Mammary epithelial cell (primary cell): ENCODE measurements around the gene ITGB6.

Experiments used
- EZH2 ChIP-seq: IDR thresholded peaks from 2 replicates; pipeline ENCODE4 v1.6.1; 2012; ENCODE audit warnings: low read length, inconsistent platforms, borderline replicate concordance
- TF ChIP-seq, protein P1 (sequence below), 2 donors: IDR thresholded peaks in 1 of 2; conservative IDR thresholded peaks in 1 of 2; 2 replicates each; pipeline ENCODE4 v1.5.1; 2011 to 2012; ENCODE audit warnings: inconsistent platforms in 2 of 2, low read length in 2 of 2, mild to moderate bottlenecking in 2 of 2, control low read depth in 1 of 2, low read depth in 1 of 2; ENCODE audit not compliant: insufficient read depth in 1 of 2; ENCODE audit errors: extremely low read depth in 1 of 2

- TF ChIP-seq, protein P1, sequence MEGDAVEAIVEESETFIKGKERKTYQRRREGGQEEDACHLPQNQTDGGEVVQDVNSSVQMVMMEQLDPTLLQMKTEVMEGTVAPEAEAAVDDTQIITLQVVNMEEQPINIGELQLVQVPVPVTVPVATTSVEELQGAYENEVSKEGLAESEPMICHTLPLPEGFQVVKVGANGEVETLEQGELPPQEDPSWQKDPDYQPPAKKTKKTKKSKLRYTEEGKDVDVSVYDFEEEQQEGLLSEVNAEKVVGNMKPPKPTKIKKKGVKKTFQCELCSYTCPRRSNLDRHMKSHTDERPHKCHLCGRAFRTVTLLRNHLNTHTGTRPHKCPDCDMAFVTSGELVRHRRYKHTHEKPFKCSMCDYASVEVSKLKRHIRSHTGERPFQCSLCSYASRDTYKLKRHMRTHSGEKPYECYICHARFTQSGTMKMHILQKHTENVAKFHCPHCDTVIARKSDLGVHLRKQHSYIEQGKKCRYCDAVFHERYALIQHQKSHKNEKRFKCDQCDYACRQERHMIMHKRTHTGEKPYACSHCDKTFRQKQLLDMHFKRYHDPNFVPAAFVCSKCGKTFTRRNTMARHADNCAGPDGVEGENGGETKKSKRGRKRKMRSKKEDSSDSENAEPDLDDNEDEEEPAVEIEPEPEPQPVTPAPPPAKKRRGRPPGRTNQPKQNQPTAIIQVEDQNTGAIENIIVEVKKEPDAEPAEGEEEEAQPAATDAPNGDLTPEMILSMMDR (conservative IDR thresholded peaks at IDR 0.05 in 1 of 2, IDR thresholded peaks at IDR 0.05 in 1 of 2; ENCODE audit: extremely low read depth in 1 of 2, insufficient read depth in 1 of 2, low read depth in 1 of 2, low read length in 2 of 2) = no peak
- no peak for TF ChIP-seq EZH2
Measured at GRCh38 chr2:160141912-160142311, 58.2 kb downstream of the ITGB6 start.
